Stimulated activated CD4-positive, alpha-beta T cell treated with anti-CD3 and anti-CD28 coated beads, Interleukin-4, amount 100 ng/mL, for 24 hours (primary cell): ENCODE measurements around the gene SAMD14.
"Not testable (repeated sequence)": the region's sequence is repeated elsewhere in the genome, so short reads cannot be mapped to it uniquely, and the experiment has no call there.

ENCODE experiments used
- DNase-seq: peaks from one replicate; pipeline ENCODE4 v3.0.0-alpha.2; 2020

The SAMD14 gene

GRCh38 chr17:50070908-50071680 lies 58.9 kb downstream of the SAMD14 start:
- DNase-seq, result no peak

- DNase-seq, result no peak
These were observed 62.0 kb downstream of the SAMD14 start for GRCh38 chr17:50067996-50068395.

- no peak for DNase-seq
These were observed 63.0 kb downstream of the SAMD14 start for GRCh38 chr17:50066995-50067394.

GRCh38 chr17:50065056-50065455 lies 64.9 kb downstream of the SAMD14 start:
- DNase-seq, result no peak

- no peak for DNase-seq
These were observed 65.5 kb downstream of the SAMD14 start for GRCh38 chr17:50064253-50065001.

GRCh38 chr17:50063561-50064252 lies 66.3 kb downstream of the SAMD14 start:
- no peak for DNase-seq

- DNase-seq, result no peak
These were observed 67.4 kb downstream of the SAMD14 start for GRCh38 chr17:50062293-50063243.

- DNase-seq, result not testable (repeated sequence)
These were observed 68.3 kb downstream of the SAMD14 start for GRCh38 chr17:50061713-50062045.

GRCh38 chr17:50060951-50061712 lies 68.8 kb downstream of the SAMD14 start:
- DNase-seq, result no peak
